Heart left ventricle (tissue), 16 donors: Measurements from ENCODE around the gene FMO5. TPM values are rescaled to one million over a fixed set of nuclear protein-coding genes. Genes with fewer than 3 reads are reported as not detected.

Experiments used
- ATAC-seq, 4 donors: fragments of 200-7000 bp; cut with Tn5 transposase; one replicate each; pipeline ENCODE4 v1.9.1; 2020 to 2022; ENCODE audit warnings: moderate library complexity in 4 of 4, mild to moderate bottlenecking in 3 of 4, moderate number of reproducible peaks in 1 of 4
- DNase-seq, 5 donors: peaks; one replicate each; pipeline ENCODE4 v3.0.0-alpha.2; 2020
- H3K27ac ChIP-seq, 12 donors: fragments of 200-600 bp; sonication (generic) in 4 of 12; one replicate each; pipeline versions ENCODE4 v1.5.0 to v1.8.0; 2016 to 2022; ENCODE audit warnings: mild to moderate bottlenecking in 2 of 12
- H3K27me3 ChIP-seq, 9 donors: fragments of 200-600 bp; sonication (generic) in 2 of 9; one replicate each; pipeline versions ENCODE4 v1.5.1 to v1.8.0; 2016 to 2022; ENCODE audit warnings: mild to moderate bottlenecking in 3 of 9
- H3K36me3 ChIP-seq, 9 donors: fragments of 200-600 bp; sonication (generic) in 2 of 9; one replicate each; pipeline versions ENCODE4 v1.5.0 to v1.8.0; 2018 to 2022; ENCODE audit warnings: mild to moderate bottlenecking in 2 of 9
- H3K4me1 ChIP-seq, 12 donors: fragments of 200-600 bp; sonication (generic) in 4 of 12; one replicate each; pipeline versions ENCODE4 v1.5.0 to v1.8.0; 2016 to 2022; ENCODE audit warnings: mild to moderate bottlenecking in 3 of 12
- H3K4me3 ChIP-seq, 12 donors: fragments of 200-600 bp; sonication (generic) in 4 of 12; one replicate each; pipeline versions ENCODE4 v1.5.0 to v1.8.0; 2017 to 2022; ENCODE audit warnings: mild to moderate bottlenecking in 9 of 12, moderate library complexity in 4 of 12
- H3K9me3 ChIP-seq, 12 donors: fragments of 200-600 bp; sonication (generic) in 4 of 12; one replicate each; pipeline versions ENCODE4 v1.5.0 to v1.8.0; 2016 to 2022; ENCODE audit warnings: mild to moderate bottlenecking in 1 of 12
- CTCF ChIP-seq, 12 donors: fragments of 200-600 bp; sonication (generic) in 4 of 12; IDR thresholded peaks; one replicate each; pipeline versions ENCODE4 v1.5.0 to v1.8.0; 2018 to 2022; ENCODE audit warnings: antibody characterized with exemption in 12 of 12, mild to moderate bottlenecking in 5 of 12
- POLR2A ChIP-seq, 2 donors: fragments of 450-650 bp; IDR thresholded peaks; one replicate each; pipeline ENCODE4 v1.6.1; 2017; ENCODE audit warnings: antibody characterized with exemption in 2 of 2, mild to moderate bottlenecking in 2 of 2, moderate library complexity in 2 of 2
- WGBS, 4 donors: extraction: QIAGEN DNeasy Blood & Tissue Kit in 2 of 4; methylation state at CpG; one replicate each; pipeline versions ENCODE4 v1.1.5 to v1.1.7; 2013 to 2018; 5-methylcytosine and 5-hydroxymethylcytosine counted together
- intact Hi-C, 10 donors: fragments of 100-400 bp; cut with DNase I; formaldehyde crosslinking; loops; one replicate each; pipeline versions ENCODE4 v1.11.1 to v1.14.2; 2022
- polyA plus RNA-seq, 2 donors: library from polyadenylated mRNA; stranded (reverse); fragments of 200-250 nt; gene quantifications; one replicate each; pipeline ENCODE4 v1.2.3, GENCODE V29; 2013
- total RNA-seq, 9 donors: library from RNA; depleted of rRNA in 2 of 9; stranded (reverse); fragments of >200 nt in 2 of 9; fragmentation: NEBNext Ultra II Directional in 3 of 9; extraction: Animal tissue kit (Norgen Biotek cat#: 25700) in 3 of 9; gene quantifications; one replicate each; pipeline versions ENCODE4 v1.1.0 to v1.2.4, GENCODE V29; 2016 to 2023
- donor health status: ischemic (EF 13 %, LVEDD 7.1; RV severe dilation, severe dysfunction).
- donor health status: healthy with polysubstance abuse.
- donor health status: DM: no; HTN: yes; CAD: no.
- donor health status: DM: no; HTN: no; CAD: no.
- donor health status: ischemic (EF 25% LVEDD 6.9; RV normal size, moderate dysfunction).
- donor health status: ischemic (EF 25% LVEDD 5.7; RV mildly dilated, moderate dysfunction).
- donor health status: healthy.
- donor health status: DM: yes; HTN: yes; CAD: no.
- donor health status: ischemic (EF 35%, LVEDD 5.7; RV mildly dilated, moderate dysfunction).
- donor health status: nonischemic (EF 11% LVEDD 7.7; RV severe dilation, severe dysfunction).
- donor health status: DM: yes; HTN: yes; CAD: no.
- donor health status: PGD.
- donor health status: ischemic (EF 29% LVEDD 5.4; RV normal size, mild dysfunction).
- donor health status: nonischemic (EF 23%, LVEDD 6.1; RV moderate dilation, normal function).

Gene FMO5
- total and polyA plus RNA-seq, 11 donors: 0.71 to 17.0 (median 1.2) TPM

GRCh38 chr1:147238925-147239820, 14.0 kb upstream of the FMO5 start:
- ATAC-seq (no peak), DNase-seq (no peak)
- H3K4me3 ChIP-seq: no peak overlapping the region
- peaks cover 1 to 15% (median 11%) of the 10 kb centered on the region in 12 donors for H3K4me1 ChIP-seq
- no peaks in the 10 kb centered on the region for H3K27me3 ChIP-seq
- no peak for TF ChIP-seq POLR2A (IDR thresholded peaks at IDR 0.05)
- no peak for TF ChIP-seq CTCF (IDR thresholded peaks at IDR 0.05)
- WGBS, 4 donors: 76 to 77% (median 76%) methylated on average over 11 of the region's 11 CpGs
- no peak overlapping the region for H3K27ac ChIP-seq
- H3K9me3 ChIP-seq: no peaks in the 10 kb centered on the region
- H3K36me3 ChIP-seq: no peaks in the 10 kb centered on the region
- intact Hi-C loops: no loop called here

- Histone ChIP-seq H3K4me1 (peaks cover 0 to 8% (median 4%) of the 10 kb centered on the region in 12 donors), H3K9me3 (no peaks in the 10 kb centered on the region), H3K27me3 (no peaks in the 10 kb centered on the region), H3K27ac (no peak overlapping the region), H3K36me3 (no peaks in the 10 kb centered on the region), H3K4me3 (no peak overlapping the region)
- no peak for TF ChIP-seq POLR2A (IDR thresholded peaks at IDR 0.05)
- TF ChIP-seq CTCF (IDR thresholded peaks at IDR 0.05): no peak
- ATAC-seq (no peak), DNase-seq (no peak)
- intact Hi-C loops: no loop called here
- WGBS, 4 donors: 72 to 82% (median 77%) methylated on average over 3 of the region's 3 CpGs
These were observed 13.1 kb upstream of the FMO5 start for GRCh38 chr1:147238053-147238902.

GRCh38 chr1:147236959-147237791, 12.0 kb upstream of the FMO5 start:
- H3K36me3 ChIP-seq: no peaks in the 10 kb centered on the region
- no peak for DNase-seq
- no peak for TF ChIP-seq CTCF (IDR thresholded peaks at IDR 0.05)
- no peaks in the 10 kb centered on the region for H3K9me3 ChIP-seq
- intact Hi-C loops: no loop called here
- no peak overlapping the region for H3K27ac ChIP-seq
- H3K4me3 ChIP-seq: no peak overlapping the region
- H3K27me3 ChIP-seq: no peaks in the 10 kb centered on the region
- no peak for ATAC-seq
- WGBS, 4 donors: 65 to 80% (median 77%) methylated on average over 2 to 3 of the region's 3 CpGs
- peaks cover 0 to 6% (median 3%) of the 10 kb centered on the region in 12 donors for H3K4me1 ChIP-seq
